Bone marrow (tissue), 2 donors: ENCODE data around the gene MYCBP2.
"Not testable (repeated sequence)": the region's sequence is repeated elsewhere in the genome, so short reads cannot be mapped to it uniquely, and the experiment has no call there.

Source experiments
- DNase-seq, 2 donors: peaks; one replicate each; lab custom pipeline; 2025; lab: John Stamatoyannopoulos, UW

Gene MYCBP2

DNA sequence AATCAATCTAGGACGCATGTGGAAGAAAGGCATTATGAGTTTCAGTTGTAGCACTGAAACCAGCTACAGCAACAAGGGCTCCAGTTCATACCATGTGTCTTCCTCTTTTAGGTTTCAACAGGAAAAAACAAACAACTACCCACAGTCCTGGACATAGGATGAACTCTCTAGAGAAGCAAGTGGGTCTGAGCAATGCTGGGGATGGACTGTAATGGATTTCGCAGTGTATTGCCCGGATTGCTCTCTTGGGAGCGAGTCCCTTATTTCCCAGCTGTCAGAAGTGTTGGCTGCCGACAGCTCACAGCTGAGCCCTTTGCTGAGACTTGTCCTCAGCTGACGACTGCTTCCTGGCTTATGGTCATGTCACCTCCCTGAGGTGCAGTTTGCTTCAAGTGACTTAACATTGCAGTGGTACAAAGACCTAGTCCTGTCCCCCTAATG is 12.1 kb upstream of the MYCBP2 start:
- DNase-seq: peak in 1 of 2 donors; percentile 68

DNA sequence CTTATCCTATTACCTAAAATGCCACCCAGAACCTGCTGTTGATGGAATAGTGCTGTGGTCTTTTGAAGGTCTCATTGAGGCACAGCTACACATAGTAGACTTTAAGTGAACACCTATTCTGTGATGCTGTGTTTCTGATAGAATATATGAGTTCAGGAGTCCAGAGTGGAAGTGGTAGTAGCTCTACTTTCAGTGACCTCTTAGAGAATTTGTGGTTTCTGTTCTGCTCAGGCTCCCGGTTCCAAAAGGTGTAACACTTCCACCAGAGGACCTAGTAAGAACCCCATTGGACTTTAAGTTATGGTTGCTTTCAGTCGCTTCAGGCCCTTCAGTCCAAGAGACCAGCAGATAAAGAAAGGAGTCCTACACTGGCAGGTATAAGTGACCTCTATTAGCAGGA is 11.4 kb upstream of the MYCBP2 start:
- no peak for DNase-seq

DNA sequence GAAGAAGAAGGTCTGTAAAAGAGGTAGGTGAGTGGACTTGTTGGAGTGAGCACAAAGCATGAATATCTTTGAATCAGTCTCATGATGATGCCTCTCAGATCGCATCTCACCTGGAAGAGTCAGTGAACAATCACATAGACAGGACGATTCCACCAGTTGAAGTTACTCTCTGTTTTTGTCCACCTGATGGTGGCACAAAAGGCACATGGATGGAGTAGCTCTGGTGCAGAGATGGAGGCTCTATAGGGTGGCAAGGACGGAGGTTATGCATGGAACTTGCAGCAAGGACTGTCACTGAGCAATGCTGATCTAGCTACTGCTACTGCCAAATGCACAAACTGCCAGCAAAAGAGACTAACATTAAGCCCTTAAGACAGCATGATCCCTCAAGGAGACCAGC is 10.3 kb upstream of the MYCBP2 start:
- no peak for DNase-seq

DNA sequence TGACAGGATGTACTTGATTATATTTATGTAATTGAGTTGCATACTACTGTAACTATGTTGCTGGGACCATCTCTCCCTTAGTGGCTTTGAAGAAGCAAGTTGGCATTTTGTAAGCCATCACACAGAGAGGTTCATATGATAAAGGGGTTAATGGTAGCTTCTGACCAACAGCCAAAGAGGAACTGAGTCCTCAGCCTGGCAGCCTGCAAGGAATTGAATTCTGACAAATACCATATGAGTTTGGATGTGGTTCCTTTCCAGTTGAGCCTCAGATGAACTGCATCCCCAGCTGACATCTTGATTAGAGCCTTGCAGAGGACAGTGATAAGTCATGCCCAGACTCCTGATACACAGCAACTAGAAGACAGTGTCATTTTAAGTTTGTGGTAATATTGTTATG is 8.6 kb upstream of the MYCBP2 start:
- no peak for DNase-seq

DNA sequence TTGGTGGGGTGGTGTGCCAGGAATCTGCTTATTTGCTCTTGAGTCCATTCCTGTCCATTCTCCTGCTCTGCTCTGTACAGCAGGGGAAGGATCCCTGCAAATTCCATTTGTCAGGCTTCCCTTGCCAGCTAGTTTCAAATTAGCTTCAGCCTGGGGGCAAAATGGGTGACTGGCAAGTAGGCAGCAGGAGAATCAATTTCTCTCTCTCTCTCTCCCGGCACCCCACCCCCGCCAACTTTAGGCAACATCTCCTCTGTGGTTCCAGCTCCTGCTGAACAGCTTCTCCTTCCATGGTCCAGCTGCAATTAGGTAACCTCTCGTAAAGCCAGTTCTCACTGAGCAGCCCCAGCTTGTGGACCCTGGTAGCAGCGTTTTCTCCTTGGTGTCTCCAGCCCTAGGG is 6.7 kb upstream of the MYCBP2 start:
- no peak for DNase-seq

DNA sequence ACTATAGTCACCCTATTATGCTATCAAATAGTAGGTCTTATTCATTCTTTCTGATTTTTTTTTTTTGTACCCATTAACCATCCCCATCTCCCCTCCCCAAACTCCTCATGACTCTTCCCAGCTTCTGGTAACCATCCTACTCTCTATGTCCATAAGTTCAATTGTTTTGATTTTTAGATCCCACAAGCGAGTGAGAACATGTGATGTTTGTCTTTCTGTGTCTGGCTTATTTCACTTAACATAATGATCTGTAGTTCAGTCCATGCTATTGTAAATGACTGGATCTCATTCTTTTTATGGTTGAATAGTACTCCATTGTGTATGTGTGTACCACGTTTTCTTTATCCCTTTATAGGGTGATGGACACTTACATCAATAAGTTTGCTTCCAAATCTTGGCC is 4.5 kb upstream of the MYCBP2 start:
- DNase-seq: no peak

DNA sequence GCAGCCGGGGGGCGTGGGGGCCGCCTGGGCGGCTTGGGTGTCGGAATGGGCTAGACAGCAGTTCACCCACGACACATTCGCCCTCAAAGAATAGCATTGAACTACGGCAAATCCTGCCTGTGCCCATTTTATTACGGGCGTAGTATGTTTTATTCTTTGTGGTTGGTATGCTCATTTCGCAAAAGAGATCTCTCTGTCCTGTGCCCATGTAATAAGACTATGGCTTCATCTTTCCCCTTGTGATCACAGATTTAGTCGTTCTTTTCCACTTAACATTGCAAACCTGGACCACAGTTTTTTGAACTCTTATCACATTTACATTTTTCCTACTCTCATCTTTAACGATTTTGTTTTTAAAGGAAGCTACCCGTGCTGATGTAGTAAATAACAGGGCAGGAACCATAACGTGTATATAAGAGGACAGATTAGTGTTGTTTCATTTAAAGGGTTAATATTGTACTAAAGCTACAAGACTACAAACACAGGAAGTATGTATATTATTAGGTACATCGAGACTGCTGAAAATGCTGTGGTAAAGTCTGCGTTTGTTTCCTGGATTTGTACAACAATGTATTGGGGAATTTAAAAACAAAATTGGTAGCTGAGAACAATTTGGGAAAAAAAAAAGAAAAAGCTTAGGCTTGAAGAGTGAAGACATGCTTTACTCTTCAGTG is 3.2 kb upstream of the MYCBP2 start:
- DNase-seq: peak in 1 of 2 donors; percentile 45

DNA sequence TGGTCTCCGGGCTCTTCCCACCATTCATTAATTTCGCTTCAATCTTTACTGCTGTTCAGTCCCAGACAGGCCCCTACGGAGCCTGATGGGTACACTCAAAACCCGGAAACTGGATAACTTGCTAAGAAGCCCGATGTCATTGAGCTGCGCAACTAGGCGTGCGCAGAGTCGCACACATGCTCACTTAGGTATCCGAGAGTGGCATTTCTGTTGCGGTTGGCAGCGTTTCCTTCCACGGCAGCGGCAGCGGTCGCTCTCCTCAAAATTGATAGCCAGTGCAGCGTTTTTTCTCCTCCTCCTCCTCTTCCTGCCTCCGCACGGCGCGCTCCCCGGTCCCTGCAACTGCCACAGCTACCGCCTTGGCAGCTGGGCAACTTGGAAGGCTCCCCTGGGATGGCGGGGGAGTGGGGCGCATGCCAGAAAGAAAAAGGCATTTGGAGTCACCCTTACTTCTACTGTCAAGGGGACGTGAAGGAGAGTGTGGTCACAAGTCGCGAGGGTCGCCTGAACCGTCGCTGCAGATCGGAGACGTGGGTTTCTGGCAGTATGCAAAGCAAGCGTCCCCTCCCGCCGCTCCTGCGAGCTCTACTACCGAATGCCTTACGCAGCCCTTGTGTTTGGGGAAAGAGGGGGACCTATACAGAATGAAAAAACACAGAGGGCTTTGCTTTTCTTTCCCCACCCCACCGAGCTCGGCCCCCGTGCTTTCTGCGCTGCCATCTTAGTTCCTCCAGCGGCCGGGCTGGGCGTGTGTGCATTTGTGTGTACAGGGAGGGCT is 2.4 kb upstream of the MYCBP2 start:
- DNase-seq: peak; percentile 63 to 98

DNA sequence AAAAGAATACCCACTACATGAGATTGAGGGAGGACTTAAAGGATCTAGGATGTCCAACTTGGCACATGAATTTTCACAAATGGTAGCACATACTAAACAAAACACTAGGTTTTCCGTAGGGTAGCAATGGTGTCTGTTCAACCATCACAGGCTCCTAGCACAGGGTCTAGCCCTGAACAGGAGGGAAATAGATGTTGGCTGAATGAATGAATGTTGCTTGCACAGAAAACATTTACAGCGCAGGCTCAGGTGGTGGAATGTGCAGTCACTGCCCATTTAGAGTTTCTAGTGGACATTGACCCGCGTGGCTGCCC is 1.9 kb upstream of the MYCBP2 start:
- no peak for DNase-seq

DNA sequence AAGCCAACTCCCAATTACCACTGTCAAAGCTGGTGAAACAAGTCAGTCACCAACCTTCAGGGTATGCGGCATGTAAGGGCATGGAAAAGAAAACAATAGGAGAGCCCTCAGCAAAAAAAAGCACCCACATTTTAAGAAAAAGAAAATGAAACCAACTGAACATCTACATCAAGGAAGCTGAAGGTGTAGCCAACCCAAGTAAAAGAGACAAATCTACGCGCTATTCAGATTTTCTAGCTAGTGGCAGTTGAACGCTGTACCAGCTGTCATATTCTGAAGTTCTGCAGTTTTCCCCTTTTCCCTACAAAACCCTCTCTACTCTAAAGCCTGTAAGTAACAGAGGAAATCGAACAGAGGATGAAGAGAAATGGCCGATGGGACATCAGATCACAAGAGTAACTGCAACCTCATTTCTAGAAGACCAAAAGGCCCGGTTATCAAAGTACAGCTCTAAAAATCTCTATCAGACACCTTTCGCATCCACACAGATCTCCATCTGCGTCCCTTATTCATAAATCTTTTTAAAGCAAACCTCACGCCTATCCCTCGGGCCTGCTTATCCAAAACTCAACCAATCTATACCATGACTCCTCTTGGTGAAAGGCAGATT is 1.4 kb downstream of the MYCBP2 start:
- DNase-seq: peak in 1 of 2 donors; percentile 47

DNA sequence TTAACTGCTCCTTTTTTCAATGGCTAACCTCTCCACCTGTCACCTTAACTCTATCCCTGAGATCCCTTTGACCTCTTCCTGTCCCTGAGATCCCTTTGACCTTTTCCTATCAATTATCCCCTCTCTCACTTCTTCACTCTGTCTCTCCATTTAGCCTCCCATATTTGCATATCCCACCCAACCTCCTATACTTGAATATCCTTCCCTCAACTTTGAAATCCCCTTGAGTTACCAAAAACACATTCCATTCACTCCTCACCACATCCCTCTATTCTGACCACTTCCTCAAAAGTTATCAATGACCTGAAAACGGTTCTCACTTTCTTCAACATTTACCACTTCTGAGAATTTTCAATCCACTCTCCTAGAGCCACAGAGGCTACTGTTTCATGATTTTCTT is 3.0 kb downstream of the MYCBP2 start:
- DNase-seq: peak in 1 of 2 donors; percentile 49

DNA sequence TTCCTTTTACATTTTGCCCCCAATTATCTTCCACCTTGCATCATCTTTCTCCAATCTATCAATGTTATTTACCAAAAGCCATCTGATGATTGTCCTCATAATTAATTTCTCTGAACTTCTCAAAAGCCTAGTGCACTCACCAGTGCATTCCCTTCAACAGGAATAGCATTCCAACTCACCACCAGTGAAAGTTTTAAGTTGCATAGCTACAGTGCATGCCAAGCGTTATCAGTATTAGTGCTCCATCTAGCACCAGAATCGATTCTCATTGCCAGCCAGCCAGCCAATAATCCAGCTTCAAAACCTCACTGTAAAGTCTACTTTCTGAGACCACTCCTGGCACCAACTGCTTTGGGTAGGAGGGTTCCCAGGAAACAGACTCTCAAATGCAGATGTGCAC is 7.4 kb downstream of the MYCBP2 start:
- DNase-seq: no peak

DNA sequence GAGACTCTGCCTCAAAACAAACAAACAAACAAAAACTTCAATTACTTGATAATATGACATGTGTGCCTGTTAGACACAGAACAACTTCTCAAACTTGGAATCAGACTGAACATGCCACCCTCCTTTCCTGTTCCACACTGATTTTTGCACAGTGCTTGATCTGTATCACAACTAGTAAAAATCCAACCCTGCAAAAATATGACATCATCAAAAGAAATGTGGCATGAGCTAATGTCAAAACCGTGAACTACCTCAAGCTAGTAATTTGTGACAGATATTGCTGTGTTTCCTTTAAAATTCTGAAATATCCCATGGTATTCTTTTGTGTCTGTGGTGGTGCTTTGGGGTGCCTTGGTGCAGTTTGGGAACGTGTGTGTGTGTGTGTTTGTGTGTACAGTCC is 8.2 kb downstream of the MYCBP2 start:
- no peak for DNase-seq

DNA sequence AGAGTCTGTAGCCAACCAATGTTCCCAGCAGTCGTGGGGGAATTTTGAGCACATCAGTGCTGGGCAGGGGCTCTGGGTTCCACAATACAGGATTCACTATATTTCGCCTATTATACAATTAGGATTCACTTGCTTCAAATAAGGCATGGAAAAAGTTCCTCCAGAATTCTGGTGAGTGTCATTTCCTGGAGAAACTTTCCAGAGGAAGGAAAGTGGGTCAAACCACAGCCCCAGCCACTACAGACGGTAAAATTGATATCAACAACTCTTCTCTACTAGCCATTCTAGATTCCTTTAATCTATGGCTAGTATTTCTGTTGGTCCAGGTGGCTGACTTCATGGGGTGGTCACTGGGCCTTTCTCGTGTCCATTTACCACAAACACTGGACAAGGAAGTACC is 10.5 kb downstream of the MYCBP2 start:
- DNase-seq: no peak

DNA sequence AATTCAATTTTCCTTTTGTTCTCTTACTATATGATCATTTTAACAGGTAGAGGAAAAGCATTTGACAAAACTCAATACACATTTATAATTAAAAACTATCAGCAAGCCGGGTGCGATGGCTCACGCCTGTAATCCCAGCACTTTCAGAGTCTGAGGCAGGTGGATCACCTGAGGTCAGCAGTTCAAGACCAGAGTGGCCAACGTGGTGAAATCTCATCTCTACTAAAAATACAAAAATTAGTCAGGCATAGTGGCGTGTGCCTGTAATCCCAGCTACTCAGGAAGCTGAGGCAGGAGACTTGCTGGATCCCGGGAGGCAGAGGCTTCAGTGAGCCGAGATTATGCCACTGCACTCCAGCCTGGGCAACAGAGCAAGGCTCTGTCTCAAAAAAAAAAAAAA is 11.4 kb downstream of the MYCBP2 start:
- DNase-seq: not testable (repeated sequence)

DNA sequence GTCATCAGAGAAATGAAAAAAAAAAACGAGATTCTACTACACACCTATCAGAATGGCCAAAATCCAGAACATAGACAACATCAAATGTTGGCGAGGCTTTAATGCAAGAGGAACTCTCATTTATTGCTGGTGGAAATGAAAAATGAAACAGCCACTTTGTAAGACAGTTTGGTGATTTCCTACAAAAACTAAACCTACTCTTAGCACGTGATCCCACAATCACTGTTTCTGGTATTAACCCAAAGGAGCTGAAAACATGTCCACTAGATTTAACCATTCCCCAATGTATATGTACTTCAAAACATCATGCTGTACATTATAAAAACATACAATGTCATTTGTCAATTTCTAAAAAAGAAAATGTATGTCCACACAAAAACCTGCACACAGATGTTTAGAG is 13.0 kb downstream of the MYCBP2 start:
- DNase-seq: no peak

DNA sequence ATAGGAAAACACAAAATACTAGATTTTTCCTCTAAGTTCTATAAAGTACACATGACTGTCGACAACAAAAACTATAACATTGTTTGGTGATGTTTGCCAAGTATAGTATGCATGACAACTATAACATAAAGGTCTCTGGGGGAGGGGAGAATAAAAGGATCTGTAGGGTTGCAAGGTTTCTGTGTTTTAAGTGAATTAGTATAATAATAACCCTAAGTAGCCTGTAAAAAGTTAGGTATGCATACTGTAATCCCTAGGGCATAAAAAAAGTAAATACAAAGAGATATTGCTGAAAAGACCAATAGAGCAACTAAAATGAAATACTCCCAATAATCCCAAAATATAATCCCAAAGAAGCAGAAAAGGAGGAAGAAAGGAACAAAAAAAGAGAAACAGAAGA is 14.6 kb downstream of the MYCBP2 start:
- DNase-seq: no peak

DNA sequence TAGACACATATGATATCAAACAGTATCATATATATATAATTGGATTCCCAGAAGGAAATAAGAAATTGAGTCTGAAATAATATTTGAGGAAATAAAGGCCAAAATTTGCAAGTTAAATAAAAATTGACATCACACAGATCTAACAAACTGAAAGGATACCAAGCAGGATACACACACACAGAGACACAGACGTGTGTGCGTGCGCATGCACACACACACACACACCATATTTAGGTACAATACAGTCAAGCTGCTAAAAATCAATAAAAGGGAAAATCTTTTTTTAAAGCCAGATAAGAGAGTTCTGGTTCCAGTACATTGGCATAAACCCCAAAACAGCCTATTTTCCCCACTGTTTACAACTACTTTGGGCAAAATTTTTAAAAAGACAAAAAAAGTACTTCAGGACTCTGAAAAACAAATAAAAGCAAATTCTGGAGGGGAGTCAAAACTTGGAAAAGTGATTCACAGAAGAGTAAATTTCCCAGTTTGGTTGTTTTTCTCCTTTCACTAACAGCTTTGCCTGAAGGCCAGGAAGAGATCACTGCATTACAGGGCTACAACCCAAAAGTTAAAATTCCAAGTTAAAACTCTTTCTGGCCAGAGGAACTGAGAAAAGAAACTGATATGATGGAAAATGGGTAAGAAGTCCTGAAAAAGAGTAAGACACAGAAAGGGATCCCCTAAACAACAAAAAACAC is 16.2 kb downstream of the MYCBP2 start:
- DNase-seq: no peak

DNA sequence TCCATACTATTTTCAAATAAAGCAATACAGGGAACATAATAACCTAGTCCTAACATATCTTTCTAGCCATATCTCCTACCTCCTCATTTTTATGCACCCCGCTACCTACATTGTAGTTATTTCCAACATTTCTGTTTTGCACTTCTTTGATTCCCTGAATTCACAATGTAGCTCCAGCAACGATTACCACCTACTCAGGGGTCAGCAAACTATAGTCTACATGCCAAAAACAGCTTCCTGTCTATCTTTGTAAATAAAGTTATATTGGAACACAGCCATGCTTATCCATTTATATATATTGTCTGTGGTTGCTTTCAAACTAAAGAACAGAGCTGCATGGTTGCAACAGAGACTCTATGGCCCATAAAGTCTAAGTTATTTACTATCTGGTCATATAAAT is 16.7 kb downstream of the MYCBP2 start:
- DNase-seq: no peak

DNA sequence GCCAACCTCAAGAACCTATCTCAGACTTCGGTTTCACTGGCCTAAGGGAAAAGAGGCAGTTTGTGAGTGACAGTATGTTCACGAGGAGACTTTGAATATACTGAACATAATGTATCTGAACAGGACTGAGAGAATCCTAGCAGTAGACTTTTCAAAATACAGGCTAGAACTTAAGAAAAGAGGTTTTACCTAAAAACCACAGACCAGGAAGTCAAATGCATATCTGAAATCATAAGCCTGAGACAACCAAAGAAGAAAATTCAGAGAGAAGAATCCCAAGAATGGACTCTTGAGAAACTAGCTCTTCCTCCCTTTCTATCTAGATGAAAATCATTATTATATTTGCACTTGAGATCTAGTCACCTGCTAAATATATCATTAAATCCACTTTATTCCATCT is 17.6 kb downstream of the MYCBP2 start:
- no peak for DNase-seq

DNA sequence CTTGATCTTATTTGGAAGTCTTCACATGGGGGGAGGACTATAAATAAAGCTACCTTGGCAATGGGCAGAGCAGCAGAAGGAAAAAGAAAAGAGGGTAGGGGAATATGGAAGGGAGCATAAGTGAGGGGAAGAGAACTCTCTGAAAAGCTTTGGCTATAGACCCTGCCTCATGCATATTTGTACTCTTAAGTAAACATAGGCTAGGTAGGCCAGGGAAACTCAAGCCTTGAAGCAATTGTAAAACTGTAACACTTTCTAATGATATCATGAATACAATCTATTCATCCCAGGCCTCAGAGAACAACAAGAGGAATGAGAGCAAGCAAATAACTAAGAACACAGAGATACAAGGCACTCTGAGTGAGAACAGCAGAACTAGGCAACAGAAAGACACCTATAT is 20.4 kb downstream of the MYCBP2 start:
- no peak for DNase-seq

DNA sequence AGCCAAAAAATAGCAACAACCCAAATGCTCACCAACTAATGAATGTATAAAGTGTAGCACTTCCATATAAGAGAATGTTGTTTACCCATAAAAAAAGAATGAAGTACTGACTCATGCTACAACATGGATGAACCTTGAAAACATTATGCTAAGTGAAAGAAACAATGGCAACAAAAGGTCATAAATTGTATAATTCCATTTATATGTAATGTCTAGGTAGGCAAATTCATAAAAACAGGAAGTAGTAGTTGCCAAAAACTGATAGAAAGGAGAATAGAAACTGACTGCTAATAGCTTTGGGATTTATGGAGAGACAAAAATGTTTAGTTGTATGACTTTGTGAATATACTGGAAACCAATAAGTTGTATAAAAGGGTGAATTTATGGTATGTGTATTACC is 21.6 kb downstream of the MYCBP2 start:
- DNase-seq: no peak
